Natural killer cell (primary cell): Measurements from ENCODE around the gene GALNS. TPM values are rescaled to one million over a fixed set of nuclear protein-coding genes. Genes with fewer than 3 reads are reported as not detected.
"Not testable (repeated sequence)": the region's sequence is repeated elsewhere in the genome, so short reads cannot be mapped to it uniquely, and the experiment has no call there.

Source experiments
- ATAC-seq, 3 donors: fragments of 150-1000 bp in 2 of 3; fragments of 200-7000 bp in 1 of 3; cut with Tn5 transposase; 1 replicate in 1 of 3; 2 replicates in 2 of 3; pipeline ENCODE4 v1.10.0; 2021; ENCODE audit warnings: mild to moderate bottlenecking in 2 of 3, moderate library complexity in 2 of 3
- DNase-seq, 2 donors: peaks; one replicate each; pipeline versions ENCODE4 v3.0.0 to v3.0.0-alpha.2; 2013 to 2021; ENCODE audit warnings: mixed read lengths in 1 of 2
- H3K27ac ChIP-seq: one replicate; pipeline ENCODE4 v1.5.1; 2013; ENCODE audit warnings: mild to moderate bottlenecking, low read length
- H3K27me3 ChIP-seq: one replicate; pipeline ENCODE4 v1.6.1; 2013; ENCODE audit warnings: low read length; ENCODE audit not compliant: control insufficient read depth, insufficient read depth
- H3K36me3 ChIP-seq: one replicate; pipeline ENCODE4 v1.6.1; 2013; ENCODE audit warnings: low read length; ENCODE audit not compliant: control insufficient read depth, insufficient read depth
- H3K4me1 ChIP-seq: one replicate; pipeline ENCODE4 v1.6.1; 2013; ENCODE audit warnings: low read length; ENCODE audit not compliant: control insufficient read depth, insufficient read depth
- H3K4me3 ChIP-seq: one replicate; pipeline ENCODE4 v1.5.1; 2013; ENCODE audit warnings: low read length
- H3K9me3 ChIP-seq: one replicate; pipeline ENCODE4 v1.6.1; 2013; ENCODE audit warnings: low read length; ENCODE audit not compliant: control insufficient read depth, insufficient read depth
- H3K27ac Mint-ChIP-seq, 2 donors: one replicate each; pipeline ENCODE4 v1.8.0; 2022; ENCODE audit warnings: mild to moderate bottlenecking in 2 of 2, mixed read lengths in 2 of 2, moderate library complexity in 1 of 2
- H3K27me3 Mint-ChIP-seq, 2 donors: one replicate each; pipeline ENCODE4 v1.8.0; 2022; ENCODE audit warnings: low read depth in 2 of 2, mixed read lengths in 2 of 2
- H3K36me3 Mint-ChIP-seq: one replicate; pipeline ENCODE4 v1.8.0; 2022; ENCODE audit warnings: mixed read lengths
- H3K4me1 Mint-ChIP-seq, 2 donors: one replicate each; pipeline ENCODE4 v1.8.0; 2022; ENCODE audit warnings: mixed read lengths in 2 of 2
- H3K4me3 Mint-ChIP-seq: one replicate; pipeline ENCODE4 v1.8.0; 2022; ENCODE audit warnings: mild to moderate bottlenecking, moderate library complexity, mixed read lengths
- H3K9me3 Mint-ChIP-seq, 2 donors: one replicate each; pipeline ENCODE4 v1.8.0; 2022; ENCODE audit warnings: mixed read lengths in 2 of 2
- CTCF ChIP-seq: fragments of 200-600 bp; IDR thresholded peaks from one replicate; pipeline ENCODE4 v1.8.0; 2022; ENCODE audit warnings: antibody characterized with exemption
- WGBS: methylation state at CpG from one replicate; pipeline ENCODE4 v1.1.7; 2013; ENCODE audit warnings: missing lambda C conversion rate; ENCODE audit not compliant: insufficient coverage; 5-methylcytosine and 5-hydroxymethylcytosine counted together
- intact Hi-C: fragments of 100-400 bp; cut with micrococcal nuclease; formaldehyde crosslinking; loops from one replicate; pipeline ENCODE4 v1.14.2; 2022
- total RNA-seq, 4 donors: library from RNA; stranded (reverse); fragments of 120-200 nt in 1 of 4; gene quantifications; one replicate each; pipeline versions ENCODE4 v1.2.3 to v1.2.4, GENCODE V29; 2013 to 2022

The GALNS gene
- total RNA-seq, 3 donors from 2014 or later (not counting 1 experiment from before 2014, with no cell fraction given): 58.1 to 75.8 (median 65.7) TPM

- Histone ChIP-seq H3K9me3 (no peaks in the 10 kb centered on the region), H3K4me3 (no peak overlapping the region), H3K27ac (no peak overlapping the region), H3K4me1 (no peaks in the 10 kb centered on the region), H3K36me3 (no peaks in the 10 kb centered on the region), H3K27me3 (no peaks in the 10 kb centered on the region)
- DNase-seq (no peak), ATAC-seq (no peak)
- Mint-ChIP-seq H3K4me1 (no peaks in the 10 kb centered on the region), H3K36me3 (no peaks in the 10 kb centered on the region), H3K27me3 (no peaks in the 10 kb centered on the region), H3K4me3 (no peak overlapping the region), H3K27ac (no peak overlapping the region), H3K9me3 (no peaks in the 10 kb centered on the region)
- 95% methylated on average over 16 of the region's 16 CpGs for whole genome bisulfite sequencing
- no peak for TF ChIP-seq CTCF
- intact Hi-C loops: no loop called here
Observed at GRCh38 chr16:88891083-88891482, 34.3 kb upstream of the GALNS start.

- H3K27ac Mint-ChIP-seq, H3K27ac ChIP-seq, H3K36me3 Mint-ChIP-seq, H3K9me3 ChIP-seq, ATAC-seq, H3K36me3 ChIP-seq, H3K27me3 Mint-ChIP-seq, H3K4me1 ChIP-seq, DNase-seq, H3K27me3 ChIP-seq, intact Hi-C loops, H3K4me1 Mint-ChIP-seq, H3K9me3 Mint-ChIP-seq, H3K4me3 ChIP-seq, H3K4me3 Mint-ChIP-seq: not testable (repeated sequence)
- 96% methylated on average over 48 of the region's 48 CpGs for WGBS
Observed at GRCh38 chr16:88889702-88890352, 33.1 kb upstream of the GALNS start.

- Mint-ChIP-seq H3K9me3 (no peaks in the 10 kb centered on the region), H3K27me3 (no peaks in the 10 kb centered on the region), H3K27ac (no peak overlapping the region), H3K4me1 (no peaks in the 10 kb centered on the region), H3K4me3 (no peak overlapping the region), H3K36me3 (no peaks in the 10 kb centered on the region)
- ATAC-seq (no peak), DNase-seq (no peak)
- H3K9me3 ChIP-seq: no peaks in the 10 kb centered on the region
- no peaks in the 10 kb centered on the region for H3K36me3 ChIP-seq
- H3K4me3 ChIP-seq: no peak overlapping the region
- intact Hi-C loops: no loop called here
- no peaks in the 10 kb centered on the region for H3K27me3 ChIP-seq
- H3K4me1 ChIP-seq: no peaks in the 10 kb centered on the region
- no peak for TF ChIP-seq CTCF
- 87% methylated on average over 29 of the region's 30 CpGs for WGBS
- H3K27ac ChIP-seq: no peak overlapping the region
Observed at GRCh38 chr16:88888461-88889387, 32.0 kb upstream of the GALNS start.

- Histone ChIP-seq H3K27ac (no peak overlapping the region), H3K9me3 (no peaks in the 10 kb centered on the region), H3K4me1 (no peaks in the 10 kb centered on the region), H3K36me3 (no peaks in the 10 kb centered on the region), H3K27me3 (no peaks in the 10 kb centered on the region), H3K4me3 (no peak overlapping the region)
- H3K9me3 Mint-ChIP-seq: no peaks in the 10 kb centered on the region
- H3K4me1 Mint-ChIP-seq: no peaks in the 10 kb centered on the region
- no peaks in the 10 kb centered on the region for H3K27me3 Mint-ChIP-seq
- no peak overlapping the region for H3K27ac Mint-ChIP-seq
- no peak for TF ChIP-seq CTCF
- WGBS: 91% methylated on average over 11 of the region's 14 CpGs
- DNase-seq (no peak), ATAC-seq (no peak)
- intact Hi-C loops: no loop called here
- no peak overlapping the region for H3K4me3 Mint-ChIP-seq
- no peaks in the 10 kb centered on the region for H3K36me3 Mint-ChIP-seq
Observed at GRCh38 chr16:88888057-88888456, 31.3 kb upstream of the GALNS start.
